ENCODE results near the gene TMEM217. TPM values are rescaled to one million over a fixed set of nuclear protein-coding genes. Genes with fewer than 3 reads are reported as not detected.

TMEM217 gene
- total RNA-seq, 2 donors from 2014 or later, result 0.95 to 1.6 TPM

GRCh38 chr6:37171970-37172812 is 85.8 kb downstream of the TMEM217 start:
- Histone ChIP-seq H3K27me3 (ENCODE audit: control insufficient read depth, insufficient read depth, low read length, poor library complexity, severe bottlenecking) (no peaks in the 10 kb centered on the region), H3K9ac (ENCODE audit: extremely low read depth, low read length, poor library complexity, severe bottlenecking) (peak overlapping the region; percentile 86), H3K27ac (ENCODE audit: low read depth, low read length) (peak overlapping the region; percentile 36), H3K36me3 (ENCODE audit: control insufficient read depth, insufficient read depth, low read length) (peaks cover 47% of the 10 kb centered on the region), H3K4me1 (ENCODE audit: control insufficient read depth, insufficient read depth, low read length) (peaks cover 2% of the 10 kb centered on the region), H3K9me3 (ENCODE audit: control insufficient read depth, low read length) (no peaks in the 10 kb centered on the region), H3K4me3 (ENCODE audit: low read length) (peak overlapping the region; percentile 95)
- Mint-ChIP-seq H3K36me3 (ENCODE audit: low read depth) (peaks cover 33% of the 10 kb centered on the region), H3K27ac (peak overlapping the region; percentile 95), H3K9me3 (no peaks in the 10 kb centered on the region), H3K27me3 (ENCODE audit: insufficient read depth) (no peaks in the 10 kb centered on the region), H3K4me1 (peaks cover 22% of the 10 kb centered on the region), H3K4me3 (peak overlapping the region; percentile 91)
- peak; percentile 98 for TF ChIP-seq CTCF (conservative IDR thresholded peaks at IDR 0.05)
- 22 to 26% methylated on average over 11 to 17 of the region's 17 CpGs for WGBS, 2 experiments (ENCODE audit: insufficient coverage in 1 of 2, insufficient read length in 1 of 2)
- DNase-seq, result peak; percentile 97

- peaks cover 33% of the 10 kb centered on the region for H3K36me3 Mint-ChIP-seq (ENCODE audit: low read depth)
- TF ChIP-seq CTCF (conservative IDR thresholded peaks at IDR 0.05), result no peak
- no peaks in the 10 kb centered on the region for H3K27me3 Mint-ChIP-seq (ENCODE audit: insufficient read depth)
- no peaks in the 10 kb centered on the region for H3K9me3 ChIP-seq (ENCODE audit: control insufficient read depth, low read length)
- H3K27me3 ChIP-seq (ENCODE audit: control insufficient read depth, insufficient read depth, low read length, poor library complexity, severe bottlenecking), result no peaks in the 10 kb centered on the region
- H3K9ac ChIP-seq (ENCODE audit: extremely low read depth, low read length, poor library complexity, severe bottlenecking), result peak overlapping the region; percentile 86
- no peaks in the 10 kb centered on the region for H3K9me3 Mint-ChIP-seq
- WGBS, 2 experiments (ENCODE audit: insufficient coverage in 1 of 2, insufficient read length in 1 of 2), result 1% methylated on average over 40 to 45 of the region's 45 CpGs
- peaks cover 27% of the 10 kb centered on the region for H3K4me1 Mint-ChIP-seq
- peak overlapping the region; percentile 95 for H3K4me3 ChIP-seq (ENCODE audit: low read length)
- peaks cover 47% of the 10 kb centered on the region for H3K36me3 ChIP-seq (ENCODE audit: control insufficient read depth, insufficient read depth, low read length)
- DNase-seq, result peak; percentile 67
- H3K4me1 ChIP-seq (ENCODE audit: control insufficient read depth, insufficient read depth, low read length), result peaks cover 2% of the 10 kb centered on the region
- peak overlapping the region; percentile 36 for H3K27ac ChIP-seq (ENCODE audit: low read depth, low read length)
- H3K4me3 Mint-ChIP-seq, result peak overlapping the region; percentile 91
- peak overlapping the region; percentile 95 for H3K27ac Mint-ChIP-seq
Measured at GRCh38 chr6:37171201-37171969, 86.6 kb downstream of the TMEM217 start.

- no peaks in the 10 kb centered on the region for H3K27me3 ChIP-seq (ENCODE audit: control insufficient read depth, insufficient read depth, low read length, poor library complexity, severe bottlenecking)
- peak overlapping the region; percentile 91 for H3K4me3 Mint-ChIP-seq
- no peaks in the 10 kb centered on the region for H3K9me3 Mint-ChIP-seq
- H3K27ac Mint-ChIP-seq, result peak overlapping the region; percentile 95
- TF ChIP-seq CTCF (conservative IDR thresholded peaks at IDR 0.05), result peak; percentile 64
- peaks cover 2% of the 10 kb centered on the region for H3K4me1 ChIP-seq (ENCODE audit: control insufficient read depth, insufficient read depth, low read length)
- peak; percentile 81 for DNase-seq
- peak overlapping the region; percentile 84 for H3K27ac ChIP-seq (ENCODE audit: low read depth, low read length)
- H3K9me3 ChIP-seq (ENCODE audit: control insufficient read depth, low read length), result no peaks in the 10 kb centered on the region
- H3K9ac ChIP-seq (ENCODE audit: extremely low read depth, low read length, poor library complexity, severe bottlenecking), result peak overlapping the region; percentile 86
- peaks cover 31% of the 10 kb centered on the region for H3K4me1 Mint-ChIP-seq
- H3K36me3 ChIP-seq (ENCODE audit: control insufficient read depth, insufficient read depth, low read length), result peaks cover 42% of the 10 kb centered on the region
- no peaks in the 10 kb centered on the region for H3K27me3 Mint-ChIP-seq (ENCODE audit: insufficient read depth)
- WGBS, 2 experiments (ENCODE audit: insufficient coverage in 1 of 2, insufficient read length in 1 of 2), result 0% methylated on average over 38 to 92 of the region's 92 CpGs
- peak overlapping the region; percentile 95 for H3K4me3 ChIP-seq (ENCODE audit: low read length)
- H3K36me3 Mint-ChIP-seq (ENCODE audit: low read depth), result peaks cover 33% of the 10 kb centered on the region
Measured at GRCh38 chr6:37170273-37171200, 87.4 kb downstream of the TMEM217 start.
